Measurements from ENCODE around the gene GALNT2. TPM values are rescaled to one million over a fixed set of nuclear protein-coding genes. Genes with fewer than 3 reads are reported as not detected.
A peak's percentile ranks its signal among the peaks of the same experiment; 100 is the strongest.

The GALNT2 gene
- total RNA-seq, 5 donors from 2014 or later (not counting 1 experiment from before 2014, with no cell fraction given): 22.2 to 29.7 (median 23.5) TPM

- H3K4me1 ChIP-seq (ENCODE audit: control insufficient read depth in 1 of 2, extremely low read depth in 1 of 2, insufficient read depth in 2 of 2, low read length in 2 of 2): peaks cover 0 to 13% of the 10 kb centered on the region in 2 experiments
- WGBS (ENCODE audit: insufficient coverage): 100% methylated on average over 2 of the region's 14 CpGs
These were observed 77.1 kb downstream of the GALNT2 start for GRCh38 chr1:230144010-230144614.

GRCh38 chr1:230144758-230145504 is 77.9 kb downstream of the GALNT2 start:
- H3K4me1 ChIP-seq (ENCODE audit: control insufficient read depth in 1 of 2, extremely low read depth in 1 of 2, insufficient read depth in 2 of 2, low read length in 2 of 2): peaks cover 2 to 20% of the 10 kb centered on the region in 2 experiments
- ChIA-PET POLR2A (no interaction called here), CTCF (no interaction called here)
- H3K36me3 ChIP-seq (ENCODE audit: control insufficient read depth in 2 of 2, extremely low read depth in 1 of 2, insufficient read depth in 1 of 2, low read length in 1 of 2): no peaks in the 10 kb centered on the region
- H3K9me3 ChIP-seq: no peaks in the 10 kb centered on the region
- H3K36me3 Mint-ChIP-seq: no peaks in the 10 kb centered on the region
- no peak overlapping the region for H3K4me3 ChIP-seq (ENCODE audit: control insufficient read depth in 1 of 2, extremely low read depth in 1 of 2, low read length in 1 of 2)
- H3K27ac ChIP-seq (ENCODE audit: low read length): no peak overlapping the region
- H3K4me3 Mint-ChIP-seq: no peak overlapping the region
- H3K27me3 ChIP-seq (replicated peaks in 1 of 2; ENCODE audit: control insufficient read depth in 2 of 2, extremely low read depth in 1 of 2, insufficient read depth in 2 of 2, low read length in 1 of 2): no peaks in the 10 kb centered on the region
- 97% methylated on average over 8 of the region's 11 CpGs for WGBS (ENCODE audit: insufficient coverage)
- ATAC-seq (replicated peaks in 1 of 4): no peak
- H3K27me3 Mint-ChIP-seq: no peaks in the 10 kb centered on the region
- no peaks in the 10 kb centered on the region for H3K9me3 Mint-ChIP-seq
- H3K4me1 Mint-ChIP-seq: peaks cover 66 to 78% (median 73%) of the 10 kb centered on the region in 3 donors
- DNase-seq: no peak
- H3K27ac Mint-ChIP-seq: no peak overlapping the region

More at GRCh38 chr1:230144010-230144614, 77.1 kb downstream of the GALNT2 start:
- H3K27ac ChIP-seq (ENCODE audit: low read length): no peak overlapping the region
- ChIA-PET POLR2A (no interaction called here), CTCF (interaction anchor here in 1 of 2 donors (1.0 kb wide), 1 partner anchor 23 kb away, joined by 4 read pairs; no protein-coding TSS in a partner anchor)
- H3K4me1 Mint-ChIP-seq: peaks cover 61 to 70% (median 65%) of the 10 kb centered on the region in 3 donors
- H3K9me3 Mint-ChIP-seq: no peaks in the 10 kb centered on the region
- H3K4me3 ChIP-seq (ENCODE audit: control insufficient read depth in 1 of 2, extremely low read depth in 1 of 2, low read length in 1 of 2): no peak overlapping the region
- no peaks in the 10 kb centered on the region for H3K27me3 Mint-ChIP-seq
- ATAC-seq (replicated peaks in 1 of 4): no peak
- no peaks in the 10 kb centered on the region for H3K27me3 ChIP-seq (replicated peaks in 1 of 2; ENCODE audit: control insufficient read depth in 2 of 2, extremely low read depth in 1 of 2, insufficient read depth in 2 of 2, low read length in 1 of 2)
- H3K4me3 Mint-ChIP-seq: no peak overlapping the region
- no peaks in the 10 kb centered on the region for H3K9me3 ChIP-seq
- no peak for DNase-seq
- H3K27ac Mint-ChIP-seq: no peak overlapping the region
- no peaks in the 10 kb centered on the region for H3K36me3 ChIP-seq (ENCODE audit: control insufficient read depth in 2 of 2, extremely low read depth in 1 of 2, insufficient read depth in 1 of 2, low read length in 1 of 2)
- H3K36me3 Mint-ChIP-seq: peaks cover 3% of the 10 kb centered on the region

- H3K9me3 Mint-ChIP-seq: no peaks in the 10 kb centered on the region
- peaks cover 69 to 82% (median 78%) of the 10 kb centered on the region in 3 donors for H3K4me1 Mint-ChIP-seq
- ATAC-seq (replicated peaks in 1 of 4): no peak
- H3K4me3 Mint-ChIP-seq: no peak overlapping the region
- H3K27me3 Mint-ChIP-seq: no peaks in the 10 kb centered on the region
- H3K36me3 Mint-ChIP-seq: no peaks in the 10 kb centered on the region
- no peaks in the 10 kb centered on the region for H3K9me3 ChIP-seq
- H3K27ac Mint-ChIP-seq: no peak overlapping the region
- no peaks in the 10 kb centered on the region for H3K36me3 ChIP-seq (ENCODE audit: control insufficient read depth in 2 of 2, extremely low read depth in 1 of 2, insufficient read depth in 1 of 2, low read length in 1 of 2)
- peaks cover 2 to 22% of the 10 kb centered on the region in 2 experiments for H3K4me1 ChIP-seq (ENCODE audit: control insufficient read depth in 1 of 2, extremely low read depth in 1 of 2, insufficient read depth in 2 of 2, low read length in 2 of 2)
- DNase-seq: peak in 3 of 35 experiments; percentile 10 to 31 (median 16)
- H3K27ac ChIP-seq (ENCODE audit: low read length): no peak overlapping the region
- CTCF ChIA-PET: no interaction called here
- no peaks in the 10 kb centered on the region for H3K27me3 ChIP-seq (replicated peaks in 1 of 2; ENCODE audit: control insufficient read depth in 2 of 2, extremely low read depth in 1 of 2, insufficient read depth in 2 of 2, low read length in 1 of 2)
- no peak overlapping the region for H3K4me3 ChIP-seq (ENCODE audit: control insufficient read depth in 1 of 2, extremely low read depth in 1 of 2, low read length in 1 of 2)
- WGBS (ENCODE audit: insufficient coverage): 62% methylated on average over 8 of the region's 8 CpGs
- POLR2A ChIA-PET: no interaction called here
These were observed 78.5 kb downstream of the GALNT2 start for GRCh38 chr1:230145505-230145899.

- Histone ChIP-seq H3K9me3 (no peaks in the 10 kb centered on the region), H3K27me3 (replicated peaks in 1 of 2; ENCODE audit: control insufficient read depth in 2 of 2, extremely low read depth in 1 of 2, insufficient read depth in 2 of 2, low read length in 1 of 2) (no peaks in the 10 kb centered on the region), H3K36me3 (ENCODE audit: control insufficient read depth in 2 of 2, extremely low read depth in 1 of 2, insufficient read depth in 1 of 2, low read length in 1 of 2) (no peaks in the 10 kb centered on the region), H3K27ac (ENCODE audit: low read length) (no peak overlapping the region), H3K4me3 (ENCODE audit: control insufficient read depth in 1 of 2, extremely low read depth in 1 of 2, low read length in 1 of 2) (no peak overlapping the region), H3K4me1 (ENCODE audit: control insufficient read depth in 1 of 2, extremely low read depth in 1 of 2, insufficient read depth in 2 of 2, low read length in 2 of 2) (peaks cover 2 to 22% of the 10 kb centered on the region in 2 experiments)
- Mint-ChIP-seq H3K9me3 (no peaks in the 10 kb centered on the region), H3K4me1 (peaks cover 64 to 79% (median 73%) of the 10 kb centered on the region in 3 donors), H3K27ac (peak overlapping the region in 1 of 2 donors; percentile 29), H3K27me3 (no peaks in the 10 kb centered on the region), H3K36me3 (no peaks in the 10 kb centered on the region), H3K4me3 (peak overlapping the region in 1 of 3 donors; percentile 17)
- CTCF ChIA-PET: no interaction called here
- no peak for DNase-seq
- POLR2A ChIA-PET: no interaction called here
- ATAC-seq (replicated peaks in 1 of 4): no peak
- 67% methylated on average over 1 of the region's 7 CpGs for WGBS (ENCODE audit: insufficient coverage)
These were observed 79.0 kb downstream of the GALNT2 start for GRCh38 chr1:230145953-230146476.

- CTCF ChIA-PET: no interaction called here
- H3K4me1 ChIP-seq (ENCODE audit: control insufficient read depth in 1 of 2, extremely low read depth in 1 of 2, insufficient read depth in 2 of 2, low read length in 2 of 2): peaks cover 2 to 22% of the 10 kb centered on the region in 2 experiments
These were observed 79.7 kb downstream of the GALNT2 start for GRCh38 chr1:230146709-230147108.

GRCh38 chr1:230147253-230148125 is 80.5 kb downstream of the GALNT2 start:
- Histone ChIP-seq H3K9me3 (no peaks in the 10 kb centered on the region), H3K36me3 (ENCODE audit: control insufficient read depth in 2 of 2, extremely low read depth in 1 of 2, insufficient read depth in 1 of 2, low read length in 1 of 2) (no peaks in the 10 kb centered on the region), H3K27ac (ENCODE audit: low read length) (no peak overlapping the region), H3K4me3 (ENCODE audit: control insufficient read depth in 1 of 2, extremely low read depth in 1 of 2, low read length in 1 of 2) (no peak overlapping the region), H3K4me1 (ENCODE audit: control insufficient read depth in 1 of 2, extremely low read depth in 1 of 2, insufficient read depth in 2 of 2, low read length in 2 of 2) (peaks cover 2 to 22% of the 10 kb centered on the region in 2 experiments), H3K27me3 (replicated peaks in 1 of 2; ENCODE audit: control insufficient read depth in 2 of 2, extremely low read depth in 1 of 2, insufficient read depth in 2 of 2, low read length in 1 of 2) (no peaks in the 10 kb centered on the region)
- no peak overlapping the region for H3K27ac Mint-ChIP-seq
- no peaks in the 10 kb centered on the region for H3K27me3 Mint-ChIP-seq
- 84% methylated on average over 9 of the region's 15 CpGs for WGBS (ENCODE audit: insufficient coverage)
- H3K4me1 Mint-ChIP-seq: peaks cover 62 to 74% (median 68%) of the 10 kb centered on the region in 3 donors
- ChIA-PET CTCF (no interaction called here), POLR2A (no interaction called here)
- H3K4me3 Mint-ChIP-seq: no peak overlapping the region
- no peak for DNase-seq
- no peaks in the 10 kb centered on the region for H3K9me3 Mint-ChIP-seq
- H3K36me3 Mint-ChIP-seq: peaks cover 3% of the 10 kb centered on the region
- no peak for ATAC-seq (replicated peaks in 1 of 4)

More at GRCh38 chr1:230146709-230147108, 79.7 kb downstream of the GALNT2 start:
- H3K27me3 ChIP-seq (replicated peaks in 1 of 2; ENCODE audit: control insufficient read depth in 2 of 2, extremely low read depth in 1 of 2, insufficient read depth in 2 of 2, low read length in 1 of 2): no peaks in the 10 kb centered on the region
- no peak overlapping the region for H3K27ac ChIP-seq (ENCODE audit: low read length)
- Mint-ChIP-seq H3K4me3 (no peak overlapping the region), H3K36me3 (peaks cover 3% of the 10 kb centered on the region), H3K27me3 (no peaks in the 10 kb centered on the region), H3K9me3 (no peaks in the 10 kb centered on the region), H3K27ac (no peak overlapping the region), H3K4me1 (peaks cover 60 to 77% (median 68%) of the 10 kb centered on the region in 3 donors)
- H3K36me3 ChIP-seq (ENCODE audit: control insufficient read depth in 2 of 2, extremely low read depth in 1 of 2, insufficient read depth in 1 of 2, low read length in 1 of 2): no peaks in the 10 kb centered on the region
- H3K4me3 ChIP-seq (ENCODE audit: control insufficient read depth in 1 of 2, extremely low read depth in 1 of 2, low read length in 1 of 2): no peak overlapping the region
- POLR2A ChIA-PET: no interaction called here
- no peaks in the 10 kb centered on the region for H3K9me3 ChIP-seq
- ATAC-seq (replicated peaks in 1 of 4) (no peak), DNase-seq (no peak)
- WGBS (ENCODE audit: insufficient coverage): 96% methylated on average over 13 of the region's 13 CpGs

Measured in T-cell (primary cell).